Activated CD4-positive, alpha-beta T cell treated with anti-CD3 and anti-CD28 coated beads, Interleukin-2, amount 10 ng/mL, durations not matched to agents 7 days and 5 days (primary cell): ENCODE measurements around the gene PIP5K1C. TPM values are rescaled to one million over a fixed set of nuclear protein-coding genes. Genes with fewer than 3 reads are reported as not detected.

Source experiments
- CTCF ChIA-PET: fragments of 350-600 bp; sonication (Branson Sonifier 250); formaldehyde crosslinking; loops from one replicate; lab custom pipeline; 2021; ENCODE audit warnings: antibody characterized with exemption; lab: Charles Lee
- POLR2A ChIA-PET: fragments of 350-600 bp; sonication (Branson Sonifier 250); formaldehyde crosslinking; loops from one replicate; lab custom pipeline; 2021; ENCODE audit warnings: antibody characterized with exemption; lab: Charles Lee
- DNase-seq: peaks from one replicate; pipeline ENCODE4 v3.0.0-alpha.2; 2020
- H3K27ac Mint-ChIP-seq: one replicate; pipeline ENCODE4 v1.8.0; 2021; ENCODE audit warnings: mild to moderate bottlenecking, moderate library complexity, mixed read lengths
- H3K27me3 Mint-ChIP-seq: one replicate; pipeline ENCODE4 v1.8.0; 2021; ENCODE audit warnings: mixed read lengths
- H3K36me3 Mint-ChIP-seq: one replicate; pipeline ENCODE4 v1.8.0; 2021; ENCODE audit warnings: low read depth, mixed read lengths
- H3K4me1 Mint-ChIP-seq: one replicate; pipeline ENCODE4 v1.8.0; 2021; ENCODE audit warnings: mixed read lengths
- H3K4me3 Mint-ChIP-seq: one replicate; pipeline ENCODE4 v1.8.0; 2021; ENCODE audit warnings: mild to moderate bottlenecking, moderate library complexity, mixed read lengths
- H3K9me3 Mint-ChIP-seq: one replicate; pipeline ENCODE4 v1.8.0; 2021; ENCODE audit warnings: mixed read lengths
- total RNA-seq, 2 experiments: library from RNA; stranded (reverse); gene quantifications; one replicate each; pipeline ENCODE4 v1.2.3, GENCODE V29; 2021

Gene PIP5K1C
- total RNA-seq, 2 experiments from 2014 or later: 18.7 to 19.5 TPM

DNA sequence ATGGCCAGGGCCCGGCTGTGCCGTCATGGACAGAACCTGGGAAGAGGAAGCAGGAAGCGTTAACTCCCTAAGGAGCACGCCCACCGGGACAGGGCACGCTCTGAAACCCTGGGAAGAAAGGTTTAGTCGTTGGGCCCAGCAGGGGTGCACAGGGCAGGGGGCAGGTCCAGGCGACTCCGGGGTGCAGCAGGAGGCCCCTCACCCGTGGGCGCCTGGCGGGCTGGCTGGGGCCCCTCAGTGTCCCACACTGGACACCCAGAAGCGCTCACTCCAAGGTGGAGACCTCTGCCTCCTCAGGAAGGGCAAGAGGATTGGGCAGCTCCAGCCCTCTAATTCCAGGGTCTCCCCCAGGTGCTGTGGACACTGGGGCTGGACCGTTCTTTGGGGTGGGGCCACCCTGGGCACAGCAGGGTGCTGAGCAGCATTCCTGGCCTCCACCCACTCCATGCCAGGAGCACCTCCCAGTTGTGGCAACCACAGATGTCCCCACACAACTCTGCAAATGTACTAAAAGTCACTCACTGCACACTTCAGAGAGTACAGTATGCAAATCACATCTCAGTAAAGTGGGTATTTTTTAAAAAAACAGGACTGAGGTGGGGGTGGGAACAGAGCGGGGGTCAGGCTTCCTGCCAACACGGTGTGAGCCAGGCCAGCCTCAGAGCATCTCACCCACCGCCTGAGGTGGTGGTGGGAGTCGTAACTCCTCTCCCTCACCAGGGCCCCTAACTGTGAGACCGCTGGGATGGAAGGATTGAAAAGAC, 35.2 kb downstream of the PIP5K1C start:
- H3K27ac Mint-ChIP-seq: no peak overlapping the region
- no peak overlapping the region for H3K4me3 Mint-ChIP-seq
- POLR2A ChIA-PET: no interaction called here
- H3K36me3 Mint-ChIP-seq: no peaks in the 10 kb centered on the region
- no peak for DNase-seq
- CTCF ChIA-PET: interaction anchor here (0.7 to 2.2 kb wide), 3 partner anchors 24 to 55 kb away, joined by 3 to 8 read pairs (median 3); no protein-coding TSS in a partner anchor
- no peaks in the 10 kb centered on the region for H3K4me1 Mint-ChIP-seq
- no peaks in the 10 kb centered on the region for H3K9me3 Mint-ChIP-seq
- no peaks in the 10 kb centered on the region for H3K27me3 Mint-ChIP-seq

DNA sequence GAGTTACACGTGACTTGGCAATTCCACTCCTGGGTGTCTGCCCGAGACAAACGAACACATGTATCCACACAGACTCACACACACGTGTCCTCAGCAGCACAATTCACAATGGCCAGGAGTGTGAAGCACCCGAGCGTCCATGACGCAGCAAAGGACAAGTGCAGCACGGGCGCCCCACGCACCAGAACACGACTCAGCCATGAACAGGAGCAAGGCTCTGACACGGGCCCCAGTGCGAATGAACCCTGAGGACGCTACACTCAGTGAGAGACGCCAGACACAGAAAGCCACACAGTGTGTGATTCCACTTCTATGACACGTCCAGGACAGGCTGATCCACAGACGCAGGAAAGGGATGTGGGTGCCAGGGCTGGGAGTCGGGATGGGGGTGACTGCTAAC, 36.4 kb downstream of the PIP5K1C start:
- H3K4me1 Mint-ChIP-seq: no peaks in the 10 kb centered on the region
- ChIA-PET POLR2A (no interaction called here), CTCF (no interaction called here)
- H3K27ac Mint-ChIP-seq: no peak overlapping the region
- no peak overlapping the region for H3K4me3 Mint-ChIP-seq
- DNase-seq: no peak
- no peaks in the 10 kb centered on the region for H3K36me3 Mint-ChIP-seq
- no peaks in the 10 kb centered on the region for H3K9me3 Mint-ChIP-seq
- no peaks in the 10 kb centered on the region for H3K27me3 Mint-ChIP-seq

DNA sequence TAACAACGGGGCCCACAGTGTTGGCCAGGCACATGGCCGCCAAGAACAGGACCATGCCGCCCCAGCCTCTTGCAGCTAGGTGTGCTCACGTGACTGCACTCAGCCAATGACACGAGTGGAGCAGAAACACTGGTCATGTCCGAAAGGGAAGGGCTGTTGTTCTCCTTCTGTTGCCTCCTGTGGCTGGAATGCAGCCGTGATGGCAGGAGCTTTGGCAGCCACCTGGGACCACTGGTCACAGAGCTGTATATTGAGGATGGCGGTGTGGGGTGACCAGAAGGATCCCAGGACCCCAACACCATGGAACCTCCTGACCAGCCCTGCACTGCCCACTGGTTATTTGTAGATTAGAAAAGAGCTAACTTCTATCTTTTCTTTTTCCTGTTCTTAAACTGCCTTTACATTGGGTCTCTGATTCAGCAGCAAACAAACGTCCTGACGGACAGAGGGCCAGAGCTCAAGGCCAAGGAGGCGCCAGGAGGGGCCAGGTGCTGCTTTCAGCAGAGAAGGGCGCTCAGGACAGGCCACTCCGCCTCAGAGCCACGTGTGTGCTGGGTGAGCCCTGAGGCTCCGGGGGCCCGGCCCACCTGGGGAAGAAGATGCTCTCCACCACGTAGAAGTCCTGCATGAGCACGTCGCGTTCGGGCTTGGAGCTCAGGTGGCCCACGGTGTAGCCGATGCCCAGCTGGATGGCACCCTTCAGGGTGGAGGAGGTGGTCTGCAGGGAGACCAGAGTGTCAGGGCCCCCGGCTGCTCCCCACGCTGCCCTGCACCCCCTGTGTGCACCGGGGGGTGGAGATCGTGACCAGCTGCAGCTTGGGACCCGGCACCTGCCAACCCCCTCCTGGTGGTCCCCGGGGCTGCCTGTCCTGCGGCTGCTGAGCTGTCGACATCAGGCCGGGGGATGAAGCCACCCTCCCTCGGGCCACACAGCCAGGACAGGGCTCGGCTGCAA, 38.7 kb downstream of the PIP5K1C start:
- no peak for DNase-seq
- no peaks in the 10 kb centered on the region for H3K27me3 Mint-ChIP-seq
- H3K4me3 Mint-ChIP-seq: no peak overlapping the region
- ChIA-PET CTCF (interaction anchor here (0.5 to 1.6 kb wide), 3 partner anchors 31 to 678 kb away, joined by 3 to 4 read pairs (median 3); partner anchors contain the start of gene MRPL54), POLR2A (no interaction called here)
- H3K27ac Mint-ChIP-seq: no peak overlapping the region
- H3K36me3 Mint-ChIP-seq: peaks cover 5% of the 10 kb centered on the region
- H3K9me3 Mint-ChIP-seq: no peaks in the 10 kb centered on the region
- no peaks in the 10 kb centered on the region for H3K4me1 Mint-ChIP-seq

DNA sequence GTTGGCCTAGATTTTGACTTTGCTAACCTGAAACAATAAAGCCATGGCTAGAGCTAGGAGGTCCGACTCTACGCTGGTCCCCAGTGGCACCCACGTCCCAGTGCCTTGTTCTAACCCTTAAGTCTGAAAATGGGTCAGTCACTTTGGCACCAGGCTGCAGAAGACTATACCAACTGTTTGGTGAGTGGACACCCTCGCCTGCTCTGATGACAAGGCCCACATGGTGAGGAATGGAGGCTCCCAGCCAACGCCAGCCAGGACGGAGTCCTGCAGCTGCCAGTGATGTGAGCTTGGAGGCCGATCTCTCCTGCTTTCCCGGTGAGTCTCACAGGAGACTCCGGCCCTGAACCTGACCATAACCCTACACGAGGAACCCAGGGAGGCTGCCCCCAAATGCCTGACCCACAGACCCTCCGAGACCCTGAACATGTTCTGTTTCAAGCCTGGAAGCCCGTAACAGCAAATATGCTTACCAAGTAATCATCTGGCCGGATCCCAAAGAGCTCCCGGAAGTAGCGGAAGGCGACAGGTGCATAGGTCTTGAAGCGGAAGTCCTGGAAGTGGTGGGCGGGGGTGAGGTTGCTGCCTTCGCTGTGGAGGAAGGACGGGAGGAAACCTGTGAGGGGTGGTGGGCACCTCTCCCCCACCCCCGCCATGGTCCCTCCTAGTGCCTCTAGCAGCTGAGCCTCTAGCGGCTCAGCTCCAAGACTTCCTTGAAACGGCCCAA, 39.6 kb downstream of the PIP5K1C start:
- H3K36me3 Mint-ChIP-seq: peaks cover 5% of the 10 kb centered on the region
- H3K27me3 Mint-ChIP-seq: no peaks in the 10 kb centered on the region
- DNase-seq: no peak
- H3K27ac Mint-ChIP-seq: no peak overlapping the region
- CTCF ChIA-PET: interaction anchor here (0.9 to 1.6 kb wide), 3 partner anchors 32 to 115 kb away, joined by 3 read pairs; partner anchors contain the start of gene MRPL54
- no peaks in the 10 kb centered on the region for H3K9me3 Mint-ChIP-seq
- POLR2A ChIA-PET: no interaction called here
- H3K4me3 Mint-ChIP-seq: no peak overlapping the region
- H3K4me1 Mint-ChIP-seq: no peaks in the 10 kb centered on the region

DNA sequence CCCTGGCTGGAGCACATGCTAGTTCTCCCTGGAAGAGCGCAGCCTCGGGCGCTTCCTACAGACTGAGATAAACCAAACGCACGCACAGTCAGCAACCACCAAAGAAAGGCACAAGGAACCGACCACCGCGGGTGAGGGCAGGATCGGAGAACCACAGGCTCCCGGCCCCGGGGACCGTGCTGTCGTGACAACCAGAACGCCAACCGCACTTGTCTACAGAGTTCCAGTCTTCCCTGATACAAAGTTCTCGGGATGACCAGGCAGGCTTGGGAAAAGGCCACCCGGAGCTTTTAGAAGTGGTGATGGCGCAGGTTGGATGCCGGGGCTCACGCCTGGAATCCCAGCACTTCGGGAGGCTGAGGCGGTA, 40.5 kb downstream of the PIP5K1C start:
- Mint-ChIP-seq H3K4me3 (no peak overlapping the region), H3K27ac (no peak overlapping the region), H3K27me3 (no peaks in the 10 kb centered on the region), H3K36me3 (peaks cover 5% of the 10 kb centered on the region), H3K9me3 (no peaks in the 10 kb centered on the region), H3K4me1 (no peaks in the 10 kb centered on the region)
- ChIA-PET POLR2A (no interaction called here), CTCF (interaction anchor here (1.3 kb wide), 1 partner anchor 114 kb away, joined by 3 read pairs; no protein-coding TSS in a partner anchor)
- DNase-seq: no peak

DNA sequence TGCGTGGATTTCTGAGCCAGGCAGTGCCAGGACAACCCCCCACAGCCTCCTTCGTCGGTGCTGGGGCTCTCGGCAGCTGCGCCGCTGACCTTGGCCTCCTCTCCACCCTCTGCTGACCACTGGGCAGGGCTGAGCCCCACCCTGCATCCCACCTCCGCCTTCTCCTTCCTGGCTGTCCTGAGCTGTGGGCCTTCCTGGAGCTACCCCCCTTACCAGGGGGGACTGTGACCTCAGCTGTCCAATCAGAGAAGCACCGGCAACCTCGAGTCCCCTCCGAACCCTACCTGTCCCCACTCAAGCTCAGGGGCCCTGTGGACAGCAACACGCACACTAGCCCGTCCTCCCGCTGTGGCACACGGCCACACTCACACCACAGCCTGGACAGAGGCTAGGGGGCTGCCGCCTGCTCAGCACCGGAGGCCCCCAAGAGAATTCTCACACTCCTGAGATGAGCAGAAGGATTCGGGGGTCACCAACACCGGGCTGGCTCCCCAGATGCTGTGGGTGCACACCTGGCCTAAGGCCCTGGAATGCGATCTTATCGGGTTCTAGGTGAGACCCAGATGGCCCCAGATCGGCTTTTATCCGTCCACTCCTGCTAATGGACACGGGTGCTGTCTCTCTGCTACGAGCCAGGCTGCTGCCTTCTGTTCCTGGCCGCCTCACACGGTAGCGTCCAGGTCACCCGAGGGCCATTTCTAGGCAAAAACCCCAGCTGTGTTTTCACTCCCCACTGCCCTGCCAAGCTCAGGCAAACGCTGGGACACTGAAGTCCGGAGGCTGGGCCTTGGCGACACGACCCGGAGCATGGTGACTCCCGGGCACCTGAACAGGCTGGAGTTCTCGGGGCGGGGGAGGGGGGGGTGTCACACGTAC, 41.2 kb downstream of the PIP5K1C start:
- ChIA-PET POLR2A (no interaction called here), CTCF (interaction anchor here (1.3 kb wide), 1 partner anchor 114 kb away, joined by 3 read pairs; no protein-coding TSS in a partner anchor)
- Mint-ChIP-seq H3K27me3 (no peaks in the 10 kb centered on the region), H3K9me3 (no peaks in the 10 kb centered on the region), H3K27ac (no peak overlapping the region), H3K4me3 (no peak overlapping the region), H3K36me3 (peaks cover 5% of the 10 kb centered on the region), H3K4me1 (no peaks in the 10 kb centered on the region)
- DNase-seq: no peak

DNA sequence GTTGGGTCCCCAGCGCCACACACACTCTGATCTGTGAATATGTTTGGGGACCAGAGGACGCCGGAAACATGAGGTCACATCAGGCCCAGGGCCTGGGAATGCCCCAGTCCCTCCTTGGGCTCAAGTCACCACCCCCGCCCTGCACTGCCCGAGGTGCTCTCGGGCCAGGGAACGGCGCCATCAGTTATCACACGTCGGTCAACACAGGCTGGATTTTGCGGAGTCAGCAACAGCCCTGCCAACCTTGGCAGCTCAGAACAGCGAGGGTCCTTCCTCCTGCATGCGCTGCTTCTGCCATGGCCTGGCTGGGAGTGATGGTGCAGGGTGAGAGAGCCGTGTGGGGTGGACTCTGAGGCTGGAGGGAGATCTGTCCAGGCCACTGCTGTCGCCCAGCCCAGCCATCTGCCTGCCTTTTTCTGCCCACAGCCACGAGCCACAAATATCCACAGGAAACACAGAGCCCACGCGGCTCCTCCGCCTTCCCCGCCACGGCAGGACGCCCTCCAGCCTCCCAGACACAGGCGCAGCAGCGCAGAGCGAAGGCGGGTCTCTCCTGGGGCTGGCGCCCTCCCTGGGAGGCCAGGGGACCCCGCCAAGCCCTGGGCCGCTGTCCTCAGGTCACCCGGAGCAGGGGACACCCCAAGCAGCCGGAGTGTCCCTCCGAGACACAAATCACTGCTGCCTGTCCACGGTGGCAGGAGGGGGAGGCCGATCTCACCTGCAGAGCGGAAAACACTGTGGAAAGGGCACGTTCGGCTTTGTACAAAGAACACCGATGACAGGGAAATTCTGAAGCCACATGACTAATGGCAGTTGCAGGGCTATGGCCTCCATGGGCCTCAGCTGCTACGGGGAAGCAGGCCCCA, 42.0 kb downstream of the PIP5K1C start:
- POLR2A ChIA-PET: no interaction called here
- Mint-ChIP-seq H3K27ac (no peak overlapping the region), H3K27me3 (no peaks in the 10 kb centered on the region), H3K9me3 (no peaks in the 10 kb centered on the region), H3K4me3 (no peak overlapping the region), H3K4me1 (no peaks in the 10 kb centered on the region), H3K36me3 (peaks cover 5% of the 10 kb centered on the region)
- no peak for DNase-seq
- CTCF ChIA-PET: no interaction called here

DNA sequence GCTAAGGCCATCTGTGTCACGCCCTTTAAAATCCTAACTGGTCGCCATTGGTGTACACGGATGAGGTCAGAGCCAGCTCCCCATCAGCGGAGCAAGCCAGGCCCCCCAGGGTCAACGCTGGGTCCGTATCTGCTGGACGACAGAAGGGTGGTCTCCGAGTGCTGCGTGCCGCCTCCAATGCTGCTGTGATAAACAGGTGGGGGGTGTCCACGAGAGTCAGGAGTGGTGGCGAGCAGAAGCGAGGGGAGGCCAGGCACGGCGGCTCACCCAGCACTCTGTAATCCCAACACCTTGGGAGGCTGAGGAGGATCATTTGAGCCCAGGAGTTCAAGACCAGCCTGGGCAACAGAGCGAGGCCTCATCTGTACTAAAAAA, 42.9 kb downstream of the PIP5K1C start:
- no peak overlapping the region for H3K4me3 Mint-ChIP-seq
- H3K4me1 Mint-ChIP-seq: no peaks in the 10 kb centered on the region
- H3K36me3 Mint-ChIP-seq: peaks cover 5% of the 10 kb centered on the region
- no peak overlapping the region for H3K27ac Mint-ChIP-seq
- no peak for DNase-seq
- ChIA-PET POLR2A (no interaction called here), CTCF (interaction anchor here (1.4 kb wide), 1 partner anchor 30 kb away, joined by 3 read pairs; no protein-coding TSS in a partner anchor)
- no peaks in the 10 kb centered on the region for H3K9me3 Mint-ChIP-seq
- H3K27me3 Mint-ChIP-seq: no peaks in the 10 kb centered on the region

DNA sequence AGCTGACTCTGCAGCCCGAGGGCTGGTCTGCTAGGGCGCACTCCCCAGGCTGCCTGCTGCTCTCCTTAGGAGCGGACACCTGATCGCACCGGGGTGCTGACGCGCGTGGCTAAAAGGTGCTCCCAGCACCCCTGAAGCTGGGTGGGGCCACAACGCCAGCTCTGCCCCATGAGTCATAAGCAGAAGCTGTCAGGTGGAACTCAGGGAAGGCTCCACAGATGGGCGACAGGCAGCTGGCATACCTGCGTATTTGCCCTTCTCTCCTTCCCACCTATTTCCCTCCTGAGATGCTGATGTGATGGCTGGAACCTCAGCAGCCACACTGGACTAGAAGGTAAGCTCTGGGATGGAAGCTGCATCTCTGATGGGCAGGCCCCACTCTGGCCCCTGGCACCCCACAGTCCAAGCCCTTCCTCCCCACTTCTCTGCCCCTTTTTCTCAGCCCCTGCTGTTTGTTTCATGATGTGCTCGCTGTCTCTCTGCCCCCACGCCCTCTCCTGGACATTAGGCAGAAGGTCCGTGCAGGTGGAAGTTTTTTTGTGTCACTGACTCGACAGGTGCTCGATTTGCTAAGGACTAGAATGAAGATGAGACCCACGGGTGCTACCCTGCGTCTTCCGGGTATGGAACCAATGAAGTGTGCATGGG, 43.4 kb downstream of the PIP5K1C start:
- H3K27me3 Mint-ChIP-seq: no peaks in the 10 kb centered on the region
- H3K9me3 Mint-ChIP-seq: no peaks in the 10 kb centered on the region
- no peak overlapping the region for H3K27ac Mint-ChIP-seq
- ChIA-PET POLR2A (interaction anchor here (0.6 kb wide), 1 partner anchor 107 kb away, joined by 4 read pairs; no protein-coding TSS in a partner anchor), CTCF (interaction anchor here (1.4 kb wide), 1 partner anchor 31 kb away, joined by 3 read pairs; no protein-coding TSS in a partner anchor)
- DNase-seq: no peak
- peaks cover 5% of the 10 kb centered on the region for H3K36me3 Mint-ChIP-seq
- no peak overlapping the region for H3K4me3 Mint-ChIP-seq
- no peaks in the 10 kb centered on the region for H3K4me1 Mint-ChIP-seq

DNA sequence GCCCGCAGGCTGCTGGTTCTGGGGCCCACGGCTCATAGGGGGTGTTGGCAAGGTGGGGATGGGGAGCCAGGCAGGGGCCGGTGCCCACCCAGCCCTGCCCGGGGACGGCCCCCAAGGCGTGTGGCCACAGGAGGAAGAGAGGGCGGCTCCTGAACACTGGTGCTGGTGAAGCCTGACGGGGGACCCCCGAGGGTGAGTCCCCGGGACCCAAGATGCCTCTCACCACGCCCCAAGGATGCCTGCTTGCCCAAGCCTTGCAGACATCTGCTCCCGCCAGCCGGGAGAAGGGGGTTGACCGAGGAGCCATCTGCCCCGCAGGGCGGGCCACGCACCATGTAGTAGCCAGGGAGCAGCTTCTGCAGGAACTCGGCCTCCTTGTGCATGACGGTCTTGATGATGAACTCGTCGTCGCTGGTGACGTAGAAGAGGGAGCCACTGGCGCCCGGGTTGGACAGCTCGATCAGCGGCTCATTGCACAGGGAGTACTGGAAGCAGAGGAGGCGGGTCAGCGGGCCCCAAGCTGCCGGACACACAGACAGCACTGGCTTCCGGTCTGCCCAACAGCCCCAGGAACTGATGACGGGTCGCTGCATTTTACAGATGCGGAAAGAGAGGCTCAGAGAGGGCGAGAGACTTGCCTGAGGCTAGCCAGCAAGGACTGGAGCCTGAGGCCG, 44.1 kb downstream of the PIP5K1C start:
- no peak for DNase-seq
- CTCF ChIA-PET: interaction anchor here (0.5 to 1.4 kb wide), 3 partner anchors 31 to 697 kb away, joined by 3 read pairs; no protein-coding TSS in a partner anchor
- Mint-ChIP-seq H3K36me3 (peaks cover 5% of the 10 kb centered on the region), H3K4me1 (no peaks in the 10 kb centered on the region), H3K27ac (no peak overlapping the region), H3K9me3 (no peaks in the 10 kb centered on the region), H3K27me3 (no peaks in the 10 kb centered on the region), H3K4me3 (no peak overlapping the region)
- POLR2A ChIA-PET: interaction anchor here (0.6 kb wide), 1 partner anchor 108 kb away, joined by 4 read pairs; no protein-coding TSS in a partner anchor
